MM.1S (cell line): ENCODE measurements around the gene DENND2A.

Source experiments
- DNase-seq: peaks from one replicate; pipeline ENCODE4 v3.0.0-alpha.2; 2015
- H2AFZ ChIP-seq: fragments of 300-600 bp; sonication (generic); 2 replicates; pipeline ENCODE4 v1.6.0; 2016; ENCODE audit warnings: antibody characterized with exemption, low read length
- H3F3A ChIP-seq: fragments of 300-600 bp; sonication (generic); 2 replicates; pipeline ENCODE4 v1.6.1; 2016; ENCODE audit warnings: mild to moderate bottlenecking, antibody characterized with exemption, low read length, moderate library complexity, mixed read lengths; ENCODE audit not compliant: insufficient read depth
- H3K27ac ChIP-seq: fragments of 300-600 bp; sonication (generic); 2 replicates; pipeline ENCODE4 v1.5.1; 2016; ENCODE audit warnings: mild to moderate bottlenecking, low read length
- H3K27me3 ChIP-seq: fragments of 300-600 bp; sonication (generic); replicated peaks from 2 replicates; pipeline ENCODE4 v1.6.0; 2016; ENCODE audit warnings: low read length; ENCODE audit not compliant: insufficient read depth
- H3K36me3 ChIP-seq: fragments of 300-600 bp; sonication (generic); replicated peaks from 2 replicates; pipeline ENCODE4 v1.6.1; 2016; ENCODE audit warnings: mild to moderate bottlenecking, low read length, mixed read lengths; ENCODE audit not compliant: insufficient read depth
- H3K4me1 ChIP-seq: fragments of 300-600 bp; sonication (generic); 2 replicates; pipeline ENCODE4 v1.6.1; 2016; ENCODE audit warnings: low read length, mixed read lengths
- H3K4me2 ChIP-seq: fragments of 300-600 bp; sonication (generic); 2 replicates; pipeline ENCODE4 v1.6.0; 2016; ENCODE audit warnings: low read depth, low read length
- H3K4me3 ChIP-seq: fragments of 300-600 bp; sonication (generic); 2 replicates; pipeline ENCODE4 v1.5.1; 2016; ENCODE audit warnings: low read length, mixed read lengths
- H3K79me2 ChIP-seq: fragments of 300-600 bp; sonication (generic); 2 replicates; pipeline ENCODE4 v1.6.1; 2016; ENCODE audit warnings: mixed run types, low read length, mixed read lengths
- H3K9ac ChIP-seq: fragments of 300-600 bp; sonication (generic); 2 replicates; pipeline ENCODE4 v1.6.1; 2016; ENCODE audit warnings: low read length, mixed read lengths
- H3K9me2 ChIP-seq: fragments of 300-600 bp; sonication (generic); replicated peaks from 2 replicates; pipeline ENCODE4 v1.6.1; 2016; ENCODE audit warnings: mild to moderate bottlenecking, low read length, mixed read lengths; ENCODE audit not compliant: insufficient read depth
- H3K9me3 ChIP-seq: fragments of 300-600 bp; sonication (generic); replicated peaks from 2 replicates; pipeline ENCODE4 v1.6.1; 2016; ENCODE audit warnings: mild to moderate bottlenecking, low read length, mixed read lengths; ENCODE audit not compliant: insufficient read depth
- H4K20me1 ChIP-seq: fragments of 300-600 bp; sonication (generic); 2 replicates; pipeline ENCODE4 v1.6.1; 2016; ENCODE audit warnings: mild to moderate bottlenecking, low read length, moderate library complexity, mixed read lengths; ENCODE audit not compliant: insufficient read depth
- EZH2 ChIP-seq: fragments of 300-600 bp; sonication (generic); optimal IDR thresholded peaks from 2 replicates; pipeline ENCODE3; 2017; ENCODE audit warnings: low read depth, mild to moderate bottlenecking, antibody characterized with exemption, low read length, mixed read lengths
- EZH2phosphoT487 ChIP-seq: fragments of 300-600 bp; sonication (generic); IDR thresholded peaks from 2 replicates; pipeline ENCODE4 v1.6.1; 2018; ENCODE audit warnings: antibody characterized with exemption, low read length
- TF ChIP-seq, protein P1 (sequence below): fragments of 300-600 bp; sonication (generic); IDR thresholded peaks from 2 replicates; pipeline ENCODE4 v1.5.1; 2016; ENCODE audit warnings: antibody characterized with exemption, low read length, mixed read lengths

Gene DENND2A

GRCh38 chr7:140586516-140586915, 54.1 kb downstream of the DENND2A start:
- H3K36me3 ChIP-seq: no peaks in the 10 kb centered on the region
- TF ChIP-seq, protein P1, sequence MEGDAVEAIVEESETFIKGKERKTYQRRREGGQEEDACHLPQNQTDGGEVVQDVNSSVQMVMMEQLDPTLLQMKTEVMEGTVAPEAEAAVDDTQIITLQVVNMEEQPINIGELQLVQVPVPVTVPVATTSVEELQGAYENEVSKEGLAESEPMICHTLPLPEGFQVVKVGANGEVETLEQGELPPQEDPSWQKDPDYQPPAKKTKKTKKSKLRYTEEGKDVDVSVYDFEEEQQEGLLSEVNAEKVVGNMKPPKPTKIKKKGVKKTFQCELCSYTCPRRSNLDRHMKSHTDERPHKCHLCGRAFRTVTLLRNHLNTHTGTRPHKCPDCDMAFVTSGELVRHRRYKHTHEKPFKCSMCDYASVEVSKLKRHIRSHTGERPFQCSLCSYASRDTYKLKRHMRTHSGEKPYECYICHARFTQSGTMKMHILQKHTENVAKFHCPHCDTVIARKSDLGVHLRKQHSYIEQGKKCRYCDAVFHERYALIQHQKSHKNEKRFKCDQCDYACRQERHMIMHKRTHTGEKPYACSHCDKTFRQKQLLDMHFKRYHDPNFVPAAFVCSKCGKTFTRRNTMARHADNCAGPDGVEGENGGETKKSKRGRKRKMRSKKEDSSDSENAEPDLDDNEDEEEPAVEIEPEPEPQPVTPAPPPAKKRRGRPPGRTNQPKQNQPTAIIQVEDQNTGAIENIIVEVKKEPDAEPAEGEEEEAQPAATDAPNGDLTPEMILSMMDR: no peak
- TF ChIP-seq EZH2 (no peak), EZH2phosphoT487 (no peak)
- no peak overlapping the region for H3K9ac ChIP-seq
- no peak for DNase-seq
- no peaks in the 10 kb centered on the region for H3K4me1 ChIP-seq
- H2AFZ ChIP-seq: no peak overlapping the region
- no peak overlapping the region for H3K4me3 ChIP-seq
- H3F3A ChIP-seq: no peaks in the 10 kb centered on the region
- no peaks in the 10 kb centered on the region for H4K20me1 ChIP-seq
- H3K27me3 ChIP-seq: no peaks in the 10 kb centered on the region
- no peaks in the 10 kb centered on the region for H3K9me2 ChIP-seq
- H3K27ac ChIP-seq: no peak overlapping the region
- H3K79me2 ChIP-seq: no peaks in the 10 kb centered on the region
- H3K4me2 ChIP-seq: no peak overlapping the region
- no peaks in the 10 kb centered on the region for H3K9me3 ChIP-seq

DNA sequence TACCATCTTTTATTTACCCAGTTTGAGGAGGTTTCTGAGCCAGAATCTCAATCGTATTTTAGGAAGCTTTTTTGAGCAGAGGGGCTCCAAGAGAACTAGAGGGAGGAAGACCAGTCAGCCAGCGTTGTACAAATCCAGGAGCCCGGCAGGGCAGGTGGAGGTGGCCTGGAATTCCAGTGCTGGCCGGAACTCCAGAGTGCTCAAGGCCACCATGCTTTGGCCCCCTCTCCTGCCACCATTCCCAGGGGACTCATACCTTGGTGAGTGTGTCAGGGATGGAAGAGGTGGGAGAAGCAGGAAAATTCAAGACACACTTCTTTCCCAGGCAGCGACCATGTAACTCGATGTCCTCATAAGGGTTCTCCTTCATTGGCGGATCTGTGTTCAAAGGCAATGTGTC, 55.3 kb downstream of the DENND2A start:
- Histone ChIP-seq H3K9me3 (no peaks in the 10 kb centered on the region), H3K4me1 (no peaks in the 10 kb centered on the region), H3K79me2 (no peaks in the 10 kb centered on the region), H3K4me3 (no peak overlapping the region), H2AFZ (no peak overlapping the region), H3K27ac (no peak overlapping the region), H3F3A (no peaks in the 10 kb centered on the region), H3K4me2 (no peak overlapping the region), H3K9ac (no peak overlapping the region), H3K27me3 (no peaks in the 10 kb centered on the region), H3K36me3 (no peaks in the 10 kb centered on the region), H4K20me1 (no peaks in the 10 kb centered on the region), H3K9me2 (no peaks in the 10 kb centered on the region)
- no peak for TF ChIP-seq EZH2phosphoT487
- TF ChIP-seq, protein P1: no peak
- TF ChIP-seq EZH2: no peak
- DNase-seq: no peak

- Histone ChIP-seq H3F3A (no peaks in the 10 kb centered on the region), H3K9me2 (no peaks in the 10 kb centered on the region), H3K79me2 (no peaks in the 10 kb centered on the region), H3K9me3 (no peaks in the 10 kb centered on the region), H4K20me1 (no peaks in the 10 kb centered on the region), H3K27ac (no peak overlapping the region), H3K4me1 (no peaks in the 10 kb centered on the region), H2AFZ (no peak overlapping the region), H3K4me2 (no peak overlapping the region), H3K27me3 (no peaks in the 10 kb centered on the region), H3K9ac (no peak overlapping the region), H3K4me3 (no peak overlapping the region), H3K36me3 (no peaks in the 10 kb centered on the region)
- TF ChIP-seq EZH2: no peak
- TF ChIP-seq EZH2phosphoT487: no peak
- TF ChIP-seq, protein P1: no peak
- no peak for DNase-seq
Observed at GRCh38 chr7:140584195-140584851, 56.3 kb downstream of the DENND2A start.
